Activated CD4-positive, alpha-beta T cell treated with anti-CD3 and anti-CD28 coated beads, Interleukin-2, amount 10 ng/mL, durations not matched to agents 24 days and 14 days (primary cell): ENCODE measurements around the gene ANKRD39. TPM values are rescaled to one million over a fixed set of nuclear protein-coding genes. Genes with fewer than 3 reads are reported as not detected.
"Not testable (repeated sequence)": the region's sequence is repeated elsewhere in the genome, so short reads cannot be mapped to it uniquely, and the experiment has no call there.

ENCODE experiments used
- DNase-seq: peaks from one replicate; pipeline ENCODE4 v3.0.0; 2022
- H3K27ac Mint-ChIP-seq: one replicate; pipeline ENCODE4 v1.8.0; 2022; ENCODE audit warnings: mild to moderate bottlenecking, mixed read lengths
- H3K27me3 Mint-ChIP-seq: one replicate; pipeline ENCODE4 v1.8.0; 2022; ENCODE audit warnings: mixed read lengths
- H3K36me3 Mint-ChIP-seq: one replicate; pipeline ENCODE4 v1.8.0; 2022; ENCODE audit warnings: low read depth, mild to moderate bottlenecking, mixed read lengths
- H3K4me1 Mint-ChIP-seq: one replicate; pipeline ENCODE4 v1.8.0; 2021; ENCODE audit warnings: mixed read lengths
- H3K4me3 Mint-ChIP-seq: one replicate; pipeline ENCODE4 v1.8.0; 2022; ENCODE audit warnings: mild to moderate bottlenecking, moderate library complexity, mixed read lengths
- H3K9me3 Mint-ChIP-seq: one replicate; pipeline ENCODE4 v1.8.0; 2021; ENCODE audit warnings: mixed read lengths
- intact Hi-C: fragments of 100-400 bp; cut with micrococcal nuclease; formaldehyde crosslinking; loops from one replicate; pipeline ENCODE4 v1.15.1; 2023
- total RNA-seq: library from RNA; stranded (reverse); gene quantifications from 2 replicates; pipeline ENCODE4 v1.2.3, GENCODE V29; 2022

Gene ANKRD39
- total RNA-seq, 1 donor from 2014 or later = 44.0 TPM

GRCh38 chr2:96815326-96816126 is 42.3 kb downstream of the ANKRD39 start:
- Mint-ChIP-seq H3K27ac (peak overlapping the region; percentile 86), H3K4me1 (peaks cover 45% of the 10 kb centered on the region), H3K4me3 (peak overlapping the region; percentile 91), H3K27me3 (no peaks in the 10 kb centered on the region), H3K9me3 (no peaks in the 10 kb centered on the region), H3K36me3 (peaks cover 33% of the 10 kb centered on the region)
- no peak for DNase-seq
- intact Hi-C loops = loop anchor here (1.0 to 5.0 kb wide), 8 partner anchors 13 to 548 kb away; partner anchors contain the start of genes ANKRD39, ARID5A, CIAO1 and CNNM4

DNA sequence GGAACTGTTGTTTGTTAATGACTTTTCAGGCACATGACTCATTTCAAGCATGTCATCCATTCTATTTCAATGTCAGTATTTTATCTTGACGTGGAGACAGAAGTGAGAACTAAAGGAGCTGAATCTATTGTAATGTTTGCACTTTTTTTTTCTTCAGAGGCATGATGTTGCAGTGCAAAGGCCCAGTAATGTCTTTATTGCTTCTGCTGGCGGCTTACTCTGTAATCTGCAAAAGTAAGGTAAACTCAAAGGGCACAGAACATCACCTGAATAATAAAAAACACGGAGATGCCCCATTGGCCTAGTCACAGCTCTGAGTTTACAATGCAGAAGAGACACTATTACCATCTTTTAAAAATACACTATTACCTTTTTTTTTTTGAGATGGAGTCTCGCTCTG is 44.2 kb downstream of the ANKRD39 start:
- no peak overlapping the region for H3K27ac Mint-ChIP-seq
- intact Hi-C loops = no loop called here

GRCh38 chr2:96811917-96812316 is 45.9 kb downstream of the ANKRD39 start:
- intact Hi-C loops = no loop called here
- H3K27ac Mint-ChIP-seq = no peak overlapping the region
- H3K36me3 Mint-ChIP-seq = peaks cover 19% of the 10 kb centered on the region
- no peak for DNase-seq
- H3K4me3 Mint-ChIP-seq = no peak overlapping the region
- no peaks in the 10 kb centered on the region for H3K9me3 Mint-ChIP-seq
- no peaks in the 10 kb centered on the region for H3K27me3 Mint-ChIP-seq
- H3K4me1 Mint-ChIP-seq = peaks cover 15% of the 10 kb centered on the region

More for the DNA sequence above, 44.2 kb downstream of the ANKRD39 start:
- DNase-seq = no peak
- no peaks in the 10 kb centered on the region for H3K9me3 Mint-ChIP-seq
- peaks cover 26% of the 10 kb centered on the region for H3K4me1 Mint-ChIP-seq
- H3K27me3 Mint-ChIP-seq = no peaks in the 10 kb centered on the region
- H3K36me3 Mint-ChIP-seq = peaks cover 26% of the 10 kb centered on the region
- no peak overlapping the region for H3K4me3 Mint-ChIP-seq

GRCh38 chr2:96810783-96811192 is 47.0 kb downstream of the ANKRD39 start:
- Mint-ChIP-seq H3K4me3 (no peak overlapping the region), H3K4me1 (peaks cover 24% of the 10 kb centered on the region), H3K27ac (no peak overlapping the region), H3K36me3 (peaks cover 19% of the 10 kb centered on the region), H3K9me3 (no peaks in the 10 kb centered on the region), H3K27me3 (no peaks in the 10 kb centered on the region)
- intact Hi-C loops = no loop called here
- DNase-seq = no peak

GRCh38 chr2:96809951-96810782 is 47.6 kb downstream of the ANKRD39 start:
- H3K4me1 Mint-ChIP-seq = peaks cover 20% of the 10 kb centered on the region
- H3K36me3 Mint-ChIP-seq = peaks cover 19% of the 10 kb centered on the region
- DNase-seq = no peak
- no peaks in the 10 kb centered on the region for H3K27me3 Mint-ChIP-seq
- intact Hi-C loops = no loop called here
- H3K27ac Mint-ChIP-seq = peak overlapping the region; percentile 60
- no peaks in the 10 kb centered on the region for H3K9me3 Mint-ChIP-seq
- H3K4me3 Mint-ChIP-seq = no peak overlapping the region

GRCh38 chr2:96809216-96809882 is 48.5 kb downstream of the ANKRD39 start:
- Mint-ChIP-seq H3K36me3 (peaks cover 19% of the 10 kb centered on the region), H3K9me3 (no peaks in the 10 kb centered on the region), H3K27ac (no peak overlapping the region), H3K4me1 (peaks cover 16% of the 10 kb centered on the region), H3K27me3 (no peaks in the 10 kb centered on the region), H3K4me3 (no peak overlapping the region)
- intact Hi-C loops = no loop called here
- no peak for DNase-seq

GRCh38 chr2:96808176-96808837 is 49.5 kb downstream of the ANKRD39 start:
- no peak for DNase-seq
- peaks cover 15% of the 10 kb centered on the region for H3K36me3 Mint-ChIP-seq
- H3K4me3 Mint-ChIP-seq = no peak overlapping the region
- H3K27me3 Mint-ChIP-seq = no peaks in the 10 kb centered on the region
- H3K27ac Mint-ChIP-seq = no peak overlapping the region
- intact Hi-C loops = no loop called here
- peaks cover 16% of the 10 kb centered on the region for H3K4me1 Mint-ChIP-seq
- H3K9me3 Mint-ChIP-seq = no peaks in the 10 kb centered on the region

DNA sequence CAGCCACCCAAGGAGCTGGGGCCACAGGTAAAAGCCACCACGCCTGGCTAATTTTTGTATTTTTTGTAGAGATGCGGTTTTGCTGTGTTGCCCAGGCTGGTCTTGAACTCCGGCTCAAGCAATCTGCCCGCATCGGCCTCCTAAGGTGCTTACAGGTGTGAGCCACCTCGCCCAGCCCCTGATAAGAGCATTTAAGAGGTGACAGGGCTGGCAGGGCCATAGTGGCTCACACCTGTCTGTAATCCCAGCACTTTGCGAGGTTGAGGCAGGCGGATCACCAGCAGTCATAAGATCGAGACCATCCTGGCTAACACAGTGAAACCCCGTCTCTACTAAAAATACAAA is 50.7 kb downstream of the ANKRD39 start:
- Mint-ChIP-seq H3K4me1 (peaks cover 11% of the 10 kb centered on the region), H3K27me3 (no peaks in the 10 kb centered on the region), H3K9me3 (no peaks in the 10 kb centered on the region), H3K27ac (peak overlapping the region; percentile 49), H3K36me3 (peaks cover 10% of the 10 kb centered on the region), H3K4me3 (peak overlapping the region; percentile 56)
- intact Hi-C loops = no loop called here
- no peak for DNase-seq

DNA sequence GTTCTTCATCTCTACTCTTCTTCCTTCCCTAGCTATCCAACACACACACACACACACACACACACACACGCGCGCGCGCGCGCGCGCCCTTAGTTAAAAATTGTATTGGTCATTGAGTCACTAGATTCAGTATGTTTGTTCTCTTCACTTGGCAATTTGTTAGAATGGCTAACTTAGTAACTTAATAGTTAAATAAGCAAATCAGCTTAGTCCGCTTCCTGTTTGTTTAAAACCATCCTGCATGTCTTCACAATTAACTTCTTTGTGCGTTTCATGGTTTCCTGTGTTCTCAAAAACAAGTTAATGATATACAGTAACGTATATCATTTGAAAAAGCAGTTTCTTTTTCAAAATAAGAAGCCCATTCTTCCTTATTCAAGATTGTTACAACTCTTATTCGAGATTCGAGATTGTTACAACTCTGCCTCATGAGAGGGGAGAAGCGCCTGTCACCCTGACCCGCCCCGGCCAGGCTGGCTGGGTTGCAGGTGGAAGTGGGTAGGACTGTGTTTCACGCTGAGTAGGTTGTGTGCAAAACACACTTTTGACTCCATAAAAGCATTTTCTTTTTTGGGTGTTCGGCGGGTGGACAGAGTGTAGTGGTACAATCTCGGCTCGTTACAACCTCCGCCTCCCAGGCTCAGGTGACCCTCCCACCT is 51.2 kb downstream of the ANKRD39 start:
- H3K4me1 Mint-ChIP-seq = peaks cover 11% of the 10 kb centered on the region
- DNase-seq = peak; percentile 81
- peaks cover 10% of the 10 kb centered on the region for H3K36me3 Mint-ChIP-seq
- peak overlapping the region; percentile 49 for H3K27ac Mint-ChIP-seq
- peak overlapping the region; percentile 56 for H3K4me3 Mint-ChIP-seq
- no peaks in the 10 kb centered on the region for H3K27me3 Mint-ChIP-seq
- no peaks in the 10 kb centered on the region for H3K9me3 Mint-ChIP-seq
- intact Hi-C loops = no loop called here

- Mint-ChIP-seq H3K4me1 (peaks cover 11% of the 10 kb centered on the region), H3K36me3 (peaks cover 10% of the 10 kb centered on the region)
- DNase-seq, H3K9me3 Mint-ChIP-seq, intact Hi-C loops, H3K4me3 Mint-ChIP-seq, H3K27me3 Mint-ChIP-seq, H3K27ac Mint-ChIP-seq: not testable (repeated sequence)
These were observed 51.9 kb downstream of the ANKRD39 start for GRCh38 chr2:96805946-96806345.

DNA sequence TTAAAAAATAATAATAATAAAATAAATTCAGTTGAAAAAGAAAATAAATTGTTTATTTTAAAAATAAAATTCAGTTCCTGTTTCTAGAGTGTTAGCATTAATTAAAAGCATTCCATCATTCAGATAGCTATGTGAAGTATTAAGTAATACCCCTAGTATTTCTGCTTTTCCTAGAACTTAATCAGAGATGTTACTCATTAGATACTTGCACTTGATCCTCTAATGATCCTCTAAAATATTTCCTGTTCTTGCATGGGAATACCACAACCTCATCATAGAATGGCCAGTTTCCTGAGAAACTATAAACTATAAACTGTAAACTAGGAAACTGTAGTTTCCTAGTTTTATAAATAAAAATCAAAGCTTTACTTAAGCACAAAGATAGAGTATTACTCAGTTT is 52.8 kb downstream of the ANKRD39 start:
- Mint-ChIP-seq H3K4me3 (no peak overlapping the region), H3K36me3 (peaks cover 8% of the 10 kb centered on the region), H3K27ac (no peak overlapping the region), H3K9me3 (no peaks in the 10 kb centered on the region), H3K4me1 (peaks cover 11% of the 10 kb centered on the region), H3K27me3 (no peaks in the 10 kb centered on the region)
- no peak for DNase-seq
- intact Hi-C loops = no loop called here

DNA sequence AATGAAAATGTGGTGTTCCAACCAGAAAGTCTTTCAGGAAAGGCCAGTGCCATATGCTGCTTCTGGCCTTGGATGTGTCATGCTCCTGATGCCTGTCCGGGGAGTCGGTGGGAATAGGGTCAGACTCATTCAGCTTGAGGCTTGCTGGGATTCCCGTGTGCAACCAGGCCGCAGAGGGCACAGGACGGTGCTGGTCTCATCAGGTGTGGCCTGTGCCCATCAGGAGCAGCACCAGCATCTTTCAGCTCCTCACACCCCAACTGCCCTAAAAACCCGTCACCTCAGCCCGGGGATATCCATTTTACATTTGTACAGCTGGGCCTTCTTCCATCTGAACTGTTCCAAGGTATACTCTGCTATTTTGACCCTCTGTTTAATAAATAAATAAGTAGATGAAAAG is 55.1 kb downstream of the ANKRD39 start:
- intact Hi-C loops = loop anchor here (1.0 kb wide), 1 partner anchor 13 kb away; no protein-coding TSS in a partner anchor
- Mint-ChIP-seq H3K27ac (no peak overlapping the region), H3K27me3 (no peaks in the 10 kb centered on the region), H3K9me3 (no peaks in the 10 kb centered on the region), H3K4me1 (peaks cover 10% of the 10 kb centered on the region), H3K4me3 (no peak overlapping the region), H3K36me3 (peaks cover 7% of the 10 kb centered on the region)
- DNase-seq = no peak
